Vagina (tissue), 2 donors: ENCODE measurements around the gene CAMK2N1. TPM values are rescaled to one million over a fixed set of nuclear protein-coding genes. Genes with fewer than 3 reads are reported as not detected.

Experiments
- DNase-seq, 2 donors: peaks; one replicate each; pipeline ENCODE4 v3.0.0-alpha.2; 2017; ENCODE audit errors: extremely low spot score in 2 of 2
- H3K27ac ChIP-seq: fragments of 200-600 bp; sonication (generic); one replicate; pipeline ENCODE4 v1.5.1; 2019
- H3K27me3 ChIP-seq: fragments of 200-600 bp; sonication (generic); one replicate; pipeline ENCODE4 v1.5.1; 2019
- H3K36me3 ChIP-seq, 2 donors: fragments of 200-600 bp; sonication (generic); one replicate each; pipeline ENCODE4 v1.5.1; 2017 to 2019
- H3K4me1 ChIP-seq: fragments of 200-600 bp; sonication (generic); one replicate; pipeline ENCODE4 v1.5.1; 2019
- H3K4me3 ChIP-seq, 2 donors: fragments of 200-600 bp; sonication (generic); 1 replicate in 1 of 2; 2 replicates in 1 of 2; pipeline ENCODE4 v1.5.1; 2016 to 2019
- H3K9me3 ChIP-seq: fragments of 200-600 bp; sonication (generic); one replicate; pipeline ENCODE4 v1.5.1; 2019
- CTCF ChIP-seq, 3 experiments: fragments of 450-650 bp in 2 of 3; fragments of 200-600 bp in 1 of 3; sonication (generic) in 1 of 3; IDR thresholded peaks; one replicate each; pipeline ENCODE4 v1.5.1; 2017 to 2019; ENCODE audit warnings: antibody characterized with exemption in 3 of 3, mild to moderate bottlenecking in 2 of 3, moderate library complexity in 2 of 3
- POLR2A ChIP-seq, 2 donors: fragments of 450-650 bp; IDR thresholded peaks; one replicate each; pipeline ENCODE4 v1.6.1; 2017; ENCODE audit warnings: antibody characterized with exemption in 2 of 2, mild to moderate bottlenecking in 2 of 2, moderate library complexity in 2 of 2
- POLR2AphosphoS5 ChIP-seq, 2 donors: sonication (generic); formaldehyde crosslinking; IDR thresholded peaks; one replicate each; pipeline ENCODE4 v1.9.0; 2017; ENCODE audit warnings: antibody characterized with exemption in 2 of 2, mild to moderate bottlenecking in 2 of 2, low read depth in 1 of 2; ENCODE audit not compliant: insufficient read depth in 1 of 2
- intact Hi-C: fragments of 100-400 bp; cut with DNase I; formaldehyde crosslinking; loops from one replicate; pipeline ENCODE4 v1.15.1; 2023
- total RNA-seq: library from RNA; depleted of rRNA; stranded (reverse); fragments of >200 nt; gene quantifications from one replicate; pipeline ENCODE4 v1.2.3, GENCODE V29; 2016

The CAMK2N1 gene
- total RNA-seq, 1 donor from 2014 or later: 18.9 TPM

- intact Hi-C loops: no loop called here
- DNase-seq: no peak
- Histone ChIP-seq H3K4me1 (peaks cover 36% of the 10 kb centered on the region), H3K36me3 (no peaks in the 10 kb centered on the region), H3K27me3 (no peaks in the 10 kb centered on the region), H3K9me3 (no peaks in the 10 kb centered on the region), H3K4me3 (peak overlapping the region; percentile 60 to 79), H3K27ac (peak overlapping the region; percentile 85)
- TF ChIP-seq POLR2AphosphoS5 (IDR thresholded peaks at IDR 0.05; ENCODE audit: insufficient read depth in 1 of 2, low read depth in 1 of 2) (peak in 1 of 2 donors; percentile 67), CTCF (IDR thresholded peaks at IDR 0.05) (no peak)
Measured at GRCh38 chr1:20486457-20487235, 636 bp upstream of the CAMK2N1 start.

GRCh38 chr1:20484519-20485462 lies 1.2 kb downstream of the CAMK2N1 start:
- H3K9me3 ChIP-seq: no peaks in the 10 kb centered on the region
- peak overlapping the region; percentile 60 to 79 for H3K4me3 ChIP-seq
- TF ChIP-seq CTCF (IDR thresholded peaks at IDR 0.05): no peak
- no peak for TF ChIP-seq POLR2A (IDR thresholded peaks at IDR 0.05)
- no peak for TF ChIP-seq POLR2AphosphoS5 (IDR thresholded peaks at IDR 0.05; ENCODE audit: insufficient read depth in 1 of 2, low read depth in 1 of 2)
- peak overlapping the region; percentile 85 for H3K27ac ChIP-seq
- intact Hi-C loops: no loop called here
- no peaks in the 10 kb centered on the region for H3K36me3 ChIP-seq
- no peak for DNase-seq
- H3K27me3 ChIP-seq: no peaks in the 10 kb centered on the region
- peaks cover 36% of the 10 kb centered on the region for H3K4me1 ChIP-seq

- no peak for DNase-seq
- intact Hi-C loops: no loop called here
- H3K27me3 ChIP-seq: no peaks in the 10 kb centered on the region
Measured at GRCh38 chr1:20483833-20484518, 2.0 kb downstream of the CAMK2N1 start.

More at GRCh38 chr1:20483833-20484518, 2.0 kb downstream of the CAMK2N1 start:
- Histone ChIP-seq H3K27ac (peak overlapping the region; percentile 85), H3K9me3 (no peaks in the 10 kb centered on the region), H3K4me3 (peak overlapping the region; percentile 60 to 79), H3K36me3 (no peaks in the 10 kb centered on the region), H3K4me1 (peaks cover 36% of the 10 kb centered on the region)
- TF ChIP-seq POLR2AphosphoS5 (IDR thresholded peaks at IDR 0.05; ENCODE audit: insufficient read depth in 1 of 2, low read depth in 1 of 2) (no peak), POLR2A (IDR thresholded peaks at IDR 0.05) (no peak), CTCF (IDR thresholded peaks at IDR 0.05) (no peak)
